HG03045 (cell line): Measurements from ENCODE around the gene PSME2.

ENCODE experiments used
- ATAC-seq: cut with Tn5 transposase; IDR thresholded peaks from one replicate; pipeline ENCODE4 v1.9.1; 2021; ENCODE audit warnings: mild to moderate bottlenecking, moderate library complexity; ENCODE audit not compliant: unreplicated experiment

PSME2 gene

GRCh38 chr14:24146453-24146977, at the start of gene PSME2:
TSS of gene PSME2 (minus strand) at chr14:24146610. CDS start at chr14:24146581, 29 bp downstream.
- ATAC-seq, result peak; percentile 66

GRCh38 chr14:24195186-24196070, 49.0 kb upstream of the PSME2 start, which contains the start of gene TM9SF1:
TSS of gene TM9SF1 (minus strand) at chr14:24195441. CDS start at chr14:24195019, 422 bp downstream.
- peak; percentile 85 for ATAC-seq

- ATAC-seq, result no peak
These were observed 48.4 kb upstream of the PSME2 start for GRCh38 chr14:24194873-24195185.

GRCh38 chr14:24194186-24194872, 47.9 kb upstream of the PSME2 start:
- ATAC-seq, result no peak

GRCh38 chr14:24192933-24193332, 46.5 kb upstream of the PSME2 start:
- no peak for ATAC-seq

GRCh38 chr14:24190416-24190815, 44.0 kb upstream of the PSME2 start:
- ATAC-seq, result no peak

- no peak for ATAC-seq
These were observed 43.0 kb upstream of the PSME2 start for GRCh38 chr14:24189460-24189859.

- ATAC-seq, result no peak
These were observed 42.6 kb upstream of the PSME2 start for GRCh38 chr14:24189059-24189375.

- ATAC-seq, result peak; percentile 83
These were observed 42.0 kb upstream of the PSME2 start, which contains the start of gene IPO4 for GRCh38 chr14:24188251-24189058. TSS of gene IPO4 (minus strand) at chr14:24188816. CDS start at chr14:24188787, 29 bp downstream.

GRCh38 chr14:24187539-24187915, 41.1 kb upstream of the PSME2 start:
- no peak for ATAC-seq

GRCh38 chr14:24186831-24187538, 40.6 kb upstream of the PSME2 start:
- ATAC-seq, result no peak

GRCh38 chr14:24185741-24186140, 39.3 kb upstream of the PSME2 start:
- no peak for ATAC-seq

- no peak for ATAC-seq
These were observed 38.6 kb upstream of the PSME2 start for GRCh38 chr14:24185026-24185425.

GRCh38 chr14:24184104-24184970, 37.9 kb upstream of the PSME2 start:
- ATAC-seq, result no peak

GRCh38 chr14:24183014-24183481, 36.6 kb upstream of the PSME2 start:
- no peak for ATAC-seq

GRCh38 chr14:24182110-24182882, 35.9 kb upstream of the PSME2 start:
- ATAC-seq, result no peak

- ATAC-seq, result no peak
These were observed 35.1 kb upstream of the PSME2 start for GRCh38 chr14:24181371-24182077.
